K562 (cell line): ENCODE measurements around the gene GINS3. TPM values are rescaled to one million over a fixed set of nuclear protein-coding genes. Genes with fewer than 3 reads are reported as not detected.

Experiments used
- ATAC-seq: fragments of 200-7000 bp; cut with Tn5 transposase; 3 replicates; pipeline ENCODE4 v1.9.1; 2020; ENCODE audit warnings: moderate library complexity
- BruUV-seq: library from RNA; stranded (reverse); fragments of 400-500 nt; replicated peaks from 2 replicates; lab custom pipeline; 2021; lab: Mats Ljungman, UMichigan
- CTCF ChIA-PET: fragments of 300-600 bp; formaldehyde crosslinking; extraction: SDS; loops from one replicate; lab custom pipeline; 2021; ENCODE audit warnings: low intra/inter-chr PET ratio; lab: Yijun Ruan, JAX
- POLR2A ChIA-PET: fragments of 300-600, 350-650 bp; sonication (Branson Sonifier 250); formaldehyde crosslinking; extraction: SDS; loops from one replicate; lab custom pipeline; 2021; ENCODE audit warnings: antibody characterized with exemption, inconsistent platforms; lab: Yijun Ruan, JAX
- DNase-seq, 4 experiments: peaks; one replicate each; pipeline versions ENCODE4 v3.0.0 to v3.0.0-alpha.2; 2011 to 2018; ENCODE audit warnings: low spot score in 3 of 4, mixed read lengths in 3 of 4; ENCODE audit errors: extremely low read depth in 1 of 4
- FAIRE-seq: peaks from 2 replicates; lab custom pipeline; 2011; peaks lifted over from hg19 to GRCh38; lab: Jason Lieb, UNC
- H2AFZ ChIP-seq: 2 replicates; pipeline ENCODE4 v1.6.0; 2011; ENCODE audit warnings: low read depth, low read length, control low read depth, inconsistent platforms
- H3K27ac ChIP-seq: fragments of 200-600 bp; 3 replicates; pipeline ENCODE4 v1.8.0; 2011; ENCODE audit warnings: low read depth, mild to moderate bottlenecking, control low read depth, inconsistent platforms, low read length, moderate library complexity, mixed read lengths; ENCODE audit errors: extremely low read depth
- H3K27me3 ChIP-seq, 2 experiments: fragments of 300-600 bp in 1 of 2; 2 replicates in 1 of 2; 3 replicates in 1 of 2; pipeline versions ENCODE4 v1.6.0 to v1.8.0; 2011; ENCODE audit warnings: inconsistent platforms in 2 of 2, low read length in 2 of 2, mild to moderate bottlenecking in 1 of 2, mixed read lengths in 1 of 2, moderate library complexity in 1 of 2; ENCODE audit not compliant: control insufficient read depth in 2 of 2, insufficient read depth in 2 of 2
- H3K36me3 ChIP-seq: fragments of 300-600 bp; 3 replicates; pipeline ENCODE4 v1.8.0; 2011; ENCODE audit warnings: mild to moderate bottlenecking, low read length, inconsistent platforms; ENCODE audit not compliant: control insufficient read depth, insufficient read depth
- H3K4me1 ChIP-seq, 2 experiments: fragments of 200-600 bp in 1 of 2; replicated peaks in 1 of 2; 2 replicates in 1 of 2; 3 replicates in 1 of 2; pipeline versions ENCODE4 v1.5.1 to v1.8.0; 2011; ENCODE audit warnings: inconsistent platforms in 2 of 2, low read length in 2 of 2, mild to moderate bottlenecking in 1 of 2, mixed read lengths in 1 of 2, moderate library complexity in 1 of 2; ENCODE audit not compliant: control insufficient read depth in 2 of 2, insufficient read depth in 2 of 2
- H3K4me2 ChIP-seq: 2 replicates; pipeline ENCODE4 v1.6.1; 2011; ENCODE audit warnings: low read length, control low read depth, inconsistent platforms, mixed read lengths; ENCODE audit not compliant: insufficient read depth
- H3K4me3 ChIP-seq: fragments of 200-600 bp; sonication (generic), shearing (Covaris generic); 2 replicates; pipeline ENCODE4 v1.5.1; 2016; ENCODE audit warnings: control low read depth, inconsistent platforms
- H3K79me2 ChIP-seq: fragments of 200-600 bp; 3 replicates; pipeline ENCODE4 v1.8.0; 2011; ENCODE audit warnings: low read length, inconsistent platforms; ENCODE audit not compliant: control insufficient read depth, insufficient read depth
- H3K9ac ChIP-seq, 2 experiments: 2 replicates each; pipeline versions ENCODE4 v1.6.0 to v1.6.1; 2011; ENCODE audit warnings: low read depth in 2 of 2, low read length in 2 of 2, control low read depth in 1 of 2, inconsistent platforms in 1 of 2, mild to moderate bottlenecking in 1 of 2, mixed read lengths in 1 of 2; ENCODE audit not compliant: insufficient read depth in 1 of 2
- H3K9me1 ChIP-seq: one replicate; pipeline ENCODE4 v1.6.0; 2011; ENCODE audit warnings: inconsistent platforms, mild to moderate bottlenecking, low read length, moderate library complexity; ENCODE audit not compliant: control insufficient read depth, insufficient read depth
- H3K9me3 ChIP-seq: replicated peaks from 2 replicates; pipeline ENCODE4 v1.5.1; 2011; ENCODE audit warnings: low read depth, low read length, inconsistent platforms; ENCODE audit not compliant: control insufficient read depth, insufficient read depth
- H4K20me1 ChIP-seq: replicated peaks from 2 replicates; pipeline ENCODE4 v1.6.1; 2011; ENCODE audit warnings: low read length, inconsistent platforms, mixed read lengths; ENCODE audit not compliant: control insufficient read depth, insufficient read depth
- CBFA2T2 ChIP-seq: fragments of 450-650 bp; conservative IDR thresholded peaks from 2 replicates; pipeline ENCODE4 v1.6.1; 2017; ENCODE audit warnings: mild to moderate bottlenecking
- CBFA2T3 ChIP-seq: fragments of 450-650 bp; IDR thresholded peaks from 2 replicates; pipeline ENCODE4 v1.6.1; 2017
- DACH1 ChIP-seq: fragments of 450-650 bp; IDR thresholded peaks from 2 replicates; pipeline ENCODE4 v1.6.1; 2018; ENCODE audit not compliant: partially characterized antibody
- MTA2 ChIP-seq: fragments of 450-650 bp; IDR thresholded peaks from 2 replicates; pipeline ENCODE4 v1.6.1; 2016; ENCODE audit warnings: low read depth
- RNF2 ChIP-seq: sonication (generic); IDR thresholded peaks from 2 replicates; pipeline ENCODE4 v1.6.1; 2016
- SMARCE1 ChIP-seq: fragments of 450-650 bp; IDR thresholded peaks from 2 replicates; pipeline ENCODE4 v1.7.1; 2016; ENCODE audit warnings: mild to moderate bottlenecking
- SOX6 ChIP-seq: fragments of 450-650 bp; IDR thresholded peaks from 2 replicates; pipeline ENCODE4 v1.6.1; 2014; ENCODE audit warnings: mild to moderate bottlenecking
- ZKSCAN8 ChIP-seq: fragments of 200-800 bp; sonication (Bioruptor generic); IDR thresholded peaks from 2 replicates; pipeline ENCODE4 v1.6.1; 2016; ENCODE audit warnings: missing genetic modification characterization, missing compliant biosample characterization
- ZNF121 ChIP-seq: sonication (generic); formaldehyde crosslinking; conservative IDR thresholded peaks from 2 replicates; pipeline ENCODE4 v1.8.0; 2022; ENCODE audit warnings: missing genetic modification reagents
- WGBS: fragments of 100-300 bp; shearing (Covaris generic); methylation state at CpG from one replicate; pipeline ENCODE4 v1.1.6; 2016; ENCODE audit warnings: low coverage, mixed read lengths; ENCODE audit not compliant: insufficient coverage; ENCODE audit errors: missing lambda C conversion rate; 5-methylcytosine and 5-hydroxymethylcytosine counted together
- in situ Hi-C: fragments of 300-500 bp; cut with MboI; formaldehyde crosslinking; loops from 4 replicates; pipeline ENCODE4 v1.15.0; 2018; ENCODE audit warnings: inconsistent platforms, mixed read lengths
- intact Hi-C: fragments of 100-400 bp; cut with micrococcal nuclease; formaldehyde crosslinking; loops from 2 replicates; pipeline ENCODE4 v1.14.2; 2022
- polyA plus RNA-seq, 8 experiments: library from polyadenylated mRNA; depleted of rRNA in 4 of 8; stranded (reverse) in 5 of 8; unstranded in 3 of 8; fragments of >200 nt; fragmentation: Nextera tagmentation in 2 of 8; fragmentation: Illumina TruSeq in 1 of 8; extraction: Ambion mirVana in 2 of 8; extraction: Trizol in 1 of 8; gene quantifications; 2 replicates each; pipeline versions ENCODE4 v1.2.1 to v1.2.3, GENCODE V29; 2011 to 2014; ENCODE audit warnings: inconsistent platforms in 1 of 8, missing spikeins in 1 of 8
- total RNA-seq, 7 experiments: library from RNA; depleted of rRNA in 6 of 7; stranded (reverse); fragments of >200 nt in 6 of 7; fragmentation: Illumina TruSeq in 2 of 7; extraction: Trizol in 2 of 7; gene quantifications; 2 replicates each; pipeline versions ENCODE4 v1.2.1 to v1.2.3, GENCODE V29; 2011 to 2021; ENCODE audit warnings: low replicate concordance in 1 of 7
- TF ChIP-seq, protein P1 (sequence below): IDR thresholded peaks from 2 replicates; pipeline ENCODE4 v1.6.1; 2011; ENCODE audit warnings: borderline replicate concordance, low read depth, mild to moderate bottlenecking, moderate library complexity, low read length; ENCODE audit not compliant: insufficient read depth, poor library complexity, severe bottlenecking
- TF ChIP-seq, protein P2 (sequence below), 2 experiments: fragments of 450-650 bp in 1 of 2; sonication (generic) in 1 of 2; formaldehyde crosslinking in 1 of 2; IDR thresholded peaks in 1 of 2; conservative IDR thresholded peaks in 1 of 2; 2 replicates each; pipeline versions ENCODE4 v1.6.1 to v1.8.1; 2016 to 2023; ENCODE audit warnings: mild to moderate bottlenecking in 2 of 2, moderate library complexity in 2 of 2, inconsistent platforms in 1 of 2, missing genetic modification reagents in 1 of 2
- TF ChIP-seq, protein P3 (sequence below): IDR thresholded peaks from 2 replicates; pipeline ENCODE4 v1.6.1; 2014; ENCODE audit warnings: antibody characterized with exemption
- TF ChIP-seq, protein P4 (sequence below): fragments of 450-650 bp; IDR thresholded peaks from 2 replicates; pipeline ENCODE4 v1.6.1; 2016

Gene GINS3
- total and polyA plus RNA-seq, 9 of the 15 experiments (the other 6 are each of a cell fraction or from before 2014, with no cell fraction given) = 17.8 to 31.9 (median 25.4) TPM

DNA sequence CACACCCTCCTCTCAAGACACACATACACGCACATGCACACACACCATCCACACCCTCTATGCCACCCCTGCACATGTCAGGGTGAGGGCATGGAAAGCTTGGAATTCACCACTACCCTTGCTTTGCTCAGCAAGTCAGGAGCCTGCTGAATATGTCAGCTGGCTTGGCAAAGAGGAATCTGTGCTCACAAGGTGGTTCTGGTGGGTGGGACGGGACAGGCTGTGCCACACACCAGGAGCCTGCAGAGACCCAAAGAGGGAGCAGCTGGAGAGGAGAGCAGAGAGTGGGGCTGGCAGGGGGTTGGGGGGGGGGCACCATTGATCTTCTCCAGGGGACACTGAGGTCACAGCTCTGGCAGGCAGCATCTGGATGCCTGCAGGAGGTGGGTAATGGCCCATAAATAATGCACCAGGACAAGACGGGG lies 59.0 kb downstream of the GINS3 start (continued):
- TF ChIP-seq, protein P1, sequence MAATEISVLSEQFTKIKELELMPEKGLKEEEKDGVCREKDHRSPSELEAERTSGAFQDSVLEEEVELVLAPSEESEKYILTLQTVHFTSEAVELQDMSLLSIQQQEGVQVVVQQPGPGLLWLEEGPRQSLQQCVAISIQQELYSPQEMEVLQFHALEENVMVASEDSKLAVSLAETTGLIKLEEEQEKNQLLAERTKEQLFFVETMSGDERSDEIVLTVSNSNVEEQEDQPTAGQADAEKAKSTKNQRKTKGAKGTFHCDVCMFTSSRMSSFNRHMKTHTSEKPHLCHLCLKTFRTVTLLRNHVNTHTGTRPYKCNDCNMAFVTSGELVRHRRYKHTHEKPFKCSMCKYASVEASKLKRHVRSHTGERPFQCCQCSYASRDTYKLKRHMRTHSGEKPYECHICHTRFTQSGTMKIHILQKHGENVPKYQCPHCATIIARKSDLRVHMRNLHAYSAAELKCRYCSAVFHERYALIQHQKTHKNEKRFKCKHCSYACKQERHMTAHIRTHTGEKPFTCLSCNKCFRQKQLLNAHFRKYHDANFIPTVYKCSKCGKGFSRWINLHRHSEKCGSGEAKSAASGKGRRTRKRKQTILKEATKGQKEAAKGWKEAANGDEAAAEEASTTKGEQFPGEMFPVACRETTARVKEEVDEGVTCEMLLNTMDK = no peak
- TF ChIP-seq RNF2 (no peak), ZNF121 (CRISPR knock-in tag) (no peak)

DNA sequence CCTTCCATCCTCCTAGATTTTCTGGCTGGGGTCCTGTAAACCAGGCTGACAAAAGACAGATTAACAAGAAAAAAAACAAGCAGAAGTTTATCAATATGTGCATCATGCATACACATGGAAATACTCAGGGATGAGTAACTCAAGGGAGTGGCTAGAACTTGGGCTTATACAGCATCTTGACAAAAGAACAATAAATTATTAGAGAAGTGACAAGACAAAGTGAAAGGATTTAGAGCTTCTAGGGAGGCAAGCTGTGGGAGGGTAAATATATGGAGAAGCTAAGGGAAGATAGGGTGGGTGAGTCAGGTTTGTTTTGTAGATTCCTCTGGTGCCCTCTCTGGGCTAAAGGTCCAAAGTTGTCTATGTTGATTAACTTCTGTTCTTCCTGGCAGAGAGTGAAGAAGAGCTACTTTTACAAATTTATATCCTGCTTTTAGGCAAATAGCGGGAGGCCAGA lies 59.7 kb downstream of the GINS3 start:
- Histone ChIP-seq H3K27ac (no peak overlapping the region), H3K9ac (no peak overlapping the region), H2AFZ (no peak overlapping the region), H3K4me2 (no peak overlapping the region), H3K79me2 (no peaks in the 10 kb centered on the region), H3K9me1 (no peaks in the 10 kb centered on the region), H3K36me3 (no peaks in the 10 kb centered on the region), H3K4me3 (no peak overlapping the region), H3K4me1 (peaks cover 0 to 7% of the 10 kb centered on the region in 2 experiments; a peak in 2 of 5 replicates), H3K27me3 (peaks cover 2 to 33% of the 10 kb centered on the region in 2 experiments; a peak in 4 of 5 replicates), H3K9me3 (no peaks in the 10 kb centered on the region), H4K20me1 (no peaks in the 10 kb centered on the region)
- CTCF ChIA-PET = interaction anchor here (1.7 kb wide), 1 partner anchor 115 kb away, joined by 5 read pairs; no protein-coding TSS in a partner anchor
- FAIRE-seq (peak; percentile 26), DNase-seq (peak in 1 of 4 experiments; percentile 49), ATAC-seq (peak; percentile 66)
- BruUV-seq = no TSS peak
- in situ Hi-C loops (no loop called here), intact Hi-C loops (no loop called here)
- POLR2A ChIA-PET = interaction anchor here (0.9 to 1.3 kb wide), 2 partner anchors 9 to 33 kb away, joined by 3 to 4 read pairs; no protein-coding TSS in a partner anchor
- 0% methylated on average over 1 of the region's 1 CpG for WGBS
- TF ChIP-seq ZKSCAN8 (CRISPR knock-in tag) = 0 out of 2 replicates have a peak, but pooled peaks have one; percentile 57
- TF ChIP-seq CBFA2T2 = peak; percentile 56
- TF ChIP-seq MTA2 = peak; percentile 20; the same call in 1 of the 2 replicates
- peak; percentile 84 for TF ChIP-seq SOX6
- TF ChIP-seq, protein P2, sequence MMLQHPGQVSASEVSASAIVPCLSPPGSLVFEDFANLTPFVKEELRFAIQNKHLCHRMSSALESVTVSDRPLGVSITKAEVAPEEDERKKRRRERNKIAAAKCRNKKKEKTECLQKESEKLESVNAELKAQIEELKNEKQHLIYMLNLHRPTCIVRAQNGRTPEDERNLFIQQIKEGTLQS (IDR thresholded peaks at IDR 0.05) = peak; percentile 72
- TF ChIP-seq, protein P2 (CRISPR knock-in tag; conservative IDR thresholded peaks at IDR 0.05) = no peak
- TF ChIP-seq, protein P3, sequence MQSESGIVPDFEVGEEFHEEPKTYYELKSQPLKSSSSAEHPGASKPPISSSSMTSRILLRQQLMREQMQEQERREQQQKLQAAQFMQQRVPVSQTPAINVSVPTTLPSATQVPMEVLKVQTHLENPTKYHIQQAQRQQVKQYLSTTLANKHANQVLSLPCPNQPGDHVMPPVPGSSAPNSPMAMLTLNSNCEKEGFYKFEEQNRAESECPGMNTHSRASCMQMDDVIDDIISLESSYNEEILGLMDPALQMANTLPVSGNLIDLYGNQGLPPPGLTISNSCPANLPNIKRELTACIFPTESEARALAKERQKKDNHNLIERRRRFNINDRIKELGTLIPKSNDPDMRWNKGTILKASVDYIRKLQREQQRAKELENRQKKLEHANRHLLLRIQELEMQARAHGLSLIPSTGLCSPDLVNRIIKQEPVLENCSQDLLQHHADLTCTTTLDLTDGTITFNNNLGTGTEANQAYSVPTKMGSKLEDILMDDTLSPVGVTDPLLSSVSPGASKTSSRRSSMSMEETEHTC = no peak
- TF ChIP-seq SMARCE1 = peak; percentile 46; the same call in 1 of the 2 replicates
- peak; percentile 79 for TF ChIP-seq CBFA2T3
- TF ChIP-seq DACH1 = peak; percentile 6
- TF ChIP-seq, protein P4, sequence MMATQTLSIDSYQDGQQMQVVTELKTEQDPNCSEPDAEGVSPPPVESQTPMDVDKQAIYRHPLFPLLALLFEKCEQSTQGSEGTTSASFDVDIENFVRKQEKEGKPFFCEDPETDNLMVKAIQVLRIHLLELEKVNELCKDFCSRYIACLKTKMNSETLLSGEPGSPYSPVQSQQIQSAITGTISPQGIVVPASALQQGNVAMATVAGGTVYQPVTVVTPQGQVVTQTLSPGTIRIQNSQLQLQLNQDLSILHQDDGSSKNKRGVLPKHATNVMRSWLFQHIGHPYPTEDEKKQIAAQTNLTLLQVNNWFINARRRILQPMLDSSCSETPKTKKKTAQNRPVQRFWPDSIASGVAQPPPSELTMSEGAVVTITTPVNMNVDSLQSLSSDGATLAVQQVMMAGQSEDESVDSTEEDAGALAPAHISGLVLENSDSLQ = peak; percentile 91
